22Rv1 (cell line): ENCODE measurements around the gene CRMP1.

Source experiments
- H3K27ac ChIP-seq: fragments of 450-650 bp; 2 replicates; pipeline ENCODE4 v1.5.1; 2017
- CTCF ChIP-seq: fragments of 450-650 bp; IDR thresholded peaks from 2 replicates; pipeline ENCODE4 v1.5.1; 2017; ENCODE audit warnings: mild to moderate bottlenecking
- ZFX ChIP-seq: fragments of 450-650 bp; IDR thresholded peaks from 2 replicates; pipeline ENCODE4 v1.6.1; 2017; ENCODE audit warnings: antibody characterized with exemption, borderline replicate concordance

CRMP1 gene

GRCh38 chr4:5826437-5827107 lies 66.3 kb downstream of the CRMP1 start:
- H3K27ac ChIP-seq = no peak overlapping the region
- no peak for TF ChIP-seq CTCF
- no peak for TF ChIP-seq ZFX

GRCh38 chr4:5825321-5826041 lies 67.4 kb downstream of the CRMP1 start:
- TF ChIP-seq ZFX (no peak), CTCF (no peak)
- H3K27ac ChIP-seq = no peak overlapping the region

- TF ChIP-seq CTCF (peak; percentile 65), ZFX (no peak)
- no peak overlapping the region for H3K27ac ChIP-seq
Measured at GRCh38 chr4:5824635-5825034, 68.3 kb downstream of the CRMP1 start.

- no peak overlapping the region for H3K27ac ChIP-seq
- TF ChIP-seq ZFX = no peak
- no peak for TF ChIP-seq CTCF
Measured at GRCh38 chr4:5824227-5824626, 68.7 kb downstream of the CRMP1 start.

- H3K27ac ChIP-seq = no peak overlapping the region
- no peak for TF ChIP-seq CTCF
- TF ChIP-seq ZFX = no peak
Measured at GRCh38 chr4:5823542-5824211, 69.2 kb downstream of the CRMP1 start.

- TF ChIP-seq CTCF (no peak), ZFX (no peak)
Measured at GRCh38 chr4:5822619-5823018, 70.3 kb downstream of the CRMP1 start.

More at GRCh38 chr4:5822619-5823018, 70.3 kb downstream of the CRMP1 start:
- no peak overlapping the region for H3K27ac ChIP-seq
